ENCODE data around the gene GFPT2.

Gene GFPT2

DNA sequence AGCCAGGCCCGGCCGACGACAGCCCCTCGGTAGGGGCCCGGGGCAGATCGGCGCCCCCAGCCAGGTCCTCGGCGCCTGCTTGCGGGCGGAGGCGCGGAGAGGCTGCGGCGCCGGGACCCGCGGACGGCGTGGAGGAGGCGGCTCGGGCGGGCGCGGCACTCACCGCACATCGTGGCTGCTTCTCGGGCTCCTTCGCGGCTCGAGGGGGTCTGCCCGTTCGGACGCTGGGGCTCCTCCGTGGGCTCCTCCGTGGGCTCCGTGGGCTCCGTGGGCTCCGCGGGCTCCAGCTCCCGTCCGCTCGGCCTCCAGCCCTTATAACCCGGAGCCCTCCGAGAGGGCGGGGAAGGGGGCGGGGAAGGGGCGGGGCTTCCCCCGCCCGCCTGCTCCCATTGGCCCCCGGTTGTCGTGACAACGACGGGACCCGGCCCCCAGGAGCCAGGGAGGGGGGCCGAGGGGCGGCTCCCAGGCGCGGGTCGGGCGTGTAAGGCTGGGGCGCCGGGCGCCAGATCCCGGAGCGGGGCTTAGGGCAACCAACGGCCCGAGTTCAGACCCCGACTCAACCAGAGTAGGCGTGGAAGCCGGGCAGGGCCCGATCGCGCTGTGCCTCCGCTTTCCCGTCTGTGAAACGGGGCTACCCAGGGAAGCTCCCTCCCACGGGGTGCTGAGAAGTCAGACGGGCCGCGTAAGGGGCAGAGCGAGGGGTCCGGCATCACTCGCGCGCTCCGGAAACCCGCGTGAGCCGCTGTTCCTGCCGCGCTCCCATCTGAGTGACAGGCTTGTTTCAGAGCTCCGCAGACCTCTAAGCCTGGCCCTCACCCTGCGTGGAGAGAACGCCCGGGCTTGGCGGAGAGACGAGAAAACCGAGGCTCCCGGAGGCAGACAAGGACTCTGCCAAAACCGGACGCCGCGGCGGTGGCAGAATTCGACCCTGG lies at the start of gene GFPT2:
Gene GFPT2 (minus strand): TSS at position 289 of the 932 bp plus-strand sequence. CDS start 119 bp downstream, at position 170.
- DNase-seq = peak; percentile 49

DNA sequence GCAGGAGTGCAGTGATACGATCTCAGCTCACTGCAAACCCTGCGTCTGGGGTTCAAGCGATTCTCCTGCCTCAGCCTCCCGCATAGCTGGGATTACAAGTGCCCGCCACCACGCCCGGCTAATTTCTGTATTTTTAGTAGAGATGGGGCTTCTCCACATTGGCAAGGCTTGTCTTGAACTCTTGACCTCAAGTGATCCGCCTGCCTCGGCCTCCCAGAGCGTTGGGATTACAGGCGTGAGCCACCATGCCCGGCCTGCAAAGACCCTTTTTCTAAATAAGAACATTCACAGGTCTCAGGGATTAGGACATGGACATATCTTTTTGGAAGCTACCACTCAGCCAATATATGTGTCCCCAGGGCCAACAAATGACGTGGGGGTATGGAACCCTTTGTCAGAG lies 49.6 kb upstream of the GFPT2 start:
- no peak for DNase-seq

DNA sequence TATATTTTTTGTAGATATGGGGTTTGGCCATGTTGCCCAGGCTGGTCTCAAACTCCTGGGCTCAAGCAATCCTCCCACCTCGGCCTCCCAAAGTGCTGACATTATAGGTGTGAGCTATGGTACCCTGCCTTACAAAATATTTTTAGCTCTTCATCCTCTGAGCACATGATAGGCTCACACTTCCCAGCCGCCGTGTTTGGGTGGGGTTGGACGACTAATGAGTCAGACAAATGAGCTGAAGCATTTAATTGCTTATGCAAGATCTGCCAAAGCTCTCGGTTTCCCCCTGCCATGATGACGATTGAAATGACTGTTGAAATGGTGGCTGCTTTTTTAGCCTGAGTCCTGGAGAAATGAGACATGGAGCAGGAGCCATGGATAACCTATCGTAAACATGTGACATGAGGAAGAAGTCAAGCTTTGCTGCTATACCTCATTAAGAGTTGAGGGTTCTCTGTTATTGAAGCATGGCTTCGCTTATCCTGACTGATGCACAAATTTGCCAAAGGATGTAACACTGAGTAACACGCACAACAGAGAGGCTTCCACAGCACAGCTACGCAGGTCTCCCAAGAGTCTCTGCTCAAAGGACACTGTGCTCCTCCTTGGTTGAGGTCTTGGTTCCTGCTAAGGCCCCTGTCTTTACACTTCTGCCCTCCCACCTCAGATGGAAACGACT lies 48.2 kb upstream of the GFPT2 start:
- no peak for DNase-seq

DNA sequence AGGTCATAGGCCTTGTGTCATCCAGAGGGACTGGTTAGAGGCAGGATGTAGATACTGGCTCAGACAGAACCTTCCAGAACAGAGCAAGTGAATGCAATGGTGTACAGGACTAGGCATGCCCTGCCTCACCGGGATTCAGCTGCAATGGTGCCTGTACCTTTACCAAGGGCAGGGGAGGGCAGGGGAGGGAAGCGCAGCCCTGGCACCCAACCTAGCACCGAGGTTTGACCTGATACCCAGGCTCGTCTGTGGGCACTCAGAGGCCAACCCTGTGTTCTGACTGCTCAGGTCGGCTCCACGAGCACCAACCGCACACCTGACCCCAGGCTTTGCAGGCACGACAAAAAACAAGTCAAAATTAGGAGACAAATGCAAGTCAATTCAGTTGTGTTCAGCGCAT lies 47.3 kb upstream of the GFPT2 start:
- DNase-seq = no peak

DNA sequence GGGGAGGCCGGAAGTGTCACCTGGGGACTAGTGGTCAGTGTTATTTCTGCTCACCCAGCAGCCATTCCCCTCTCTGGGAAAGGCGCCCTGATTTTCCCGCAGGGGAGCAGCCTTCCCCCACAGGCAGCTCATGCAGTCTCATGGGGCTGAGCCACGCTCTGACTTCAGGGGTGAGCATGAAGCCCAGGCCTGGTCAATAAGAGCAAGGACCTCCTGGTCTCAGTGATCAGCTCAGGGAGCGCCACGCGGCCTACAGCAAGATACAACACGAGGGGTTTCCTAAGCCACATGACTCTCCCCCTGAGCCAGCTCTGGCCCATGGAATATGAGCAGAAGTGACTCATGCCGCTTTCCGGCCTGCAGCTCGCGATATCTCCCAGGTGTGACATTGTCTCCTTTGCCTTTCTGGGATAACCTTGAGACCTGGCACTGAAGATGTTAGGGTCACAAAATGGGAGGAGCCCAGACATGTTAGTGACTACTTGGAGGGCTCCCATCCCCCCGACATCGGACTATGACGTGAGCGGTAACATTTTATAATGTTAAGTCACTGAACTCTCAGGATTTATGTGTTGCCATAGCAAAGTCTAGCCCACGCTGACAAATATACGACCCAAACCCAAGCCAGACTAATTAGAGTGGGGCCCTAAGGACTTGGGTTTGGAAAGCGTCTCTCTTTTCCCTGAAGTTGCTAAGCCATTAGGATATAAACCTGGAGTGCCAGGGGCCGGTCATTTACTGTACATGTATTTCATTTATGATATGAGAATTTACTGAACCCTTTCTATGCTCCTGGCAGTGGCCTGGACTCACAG lies 46.5 kb upstream of the GFPT2 start:
- no peak for DNase-seq

DNA sequence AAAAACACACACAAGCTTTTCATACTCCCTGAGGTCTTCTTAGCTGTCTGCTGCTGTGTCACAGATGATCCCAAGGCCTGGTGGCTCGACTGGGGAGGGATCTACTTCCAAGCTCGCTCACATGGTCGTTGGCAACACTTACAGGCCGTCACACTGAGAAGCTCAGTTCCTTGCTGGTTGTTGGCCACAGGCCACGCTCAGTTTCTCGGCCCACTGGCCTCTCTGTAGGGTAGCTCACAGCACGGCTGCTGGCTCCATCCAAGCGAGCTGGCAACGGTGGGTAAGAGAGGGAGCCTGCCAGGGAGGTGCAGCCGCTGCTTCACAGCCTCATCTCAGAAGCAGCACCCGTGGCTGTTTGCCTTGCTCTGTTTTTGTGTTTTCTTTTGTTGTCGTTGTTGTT lies 43.8 kb upstream of the GFPT2 start:
- DNase-seq = no peak

DNA sequence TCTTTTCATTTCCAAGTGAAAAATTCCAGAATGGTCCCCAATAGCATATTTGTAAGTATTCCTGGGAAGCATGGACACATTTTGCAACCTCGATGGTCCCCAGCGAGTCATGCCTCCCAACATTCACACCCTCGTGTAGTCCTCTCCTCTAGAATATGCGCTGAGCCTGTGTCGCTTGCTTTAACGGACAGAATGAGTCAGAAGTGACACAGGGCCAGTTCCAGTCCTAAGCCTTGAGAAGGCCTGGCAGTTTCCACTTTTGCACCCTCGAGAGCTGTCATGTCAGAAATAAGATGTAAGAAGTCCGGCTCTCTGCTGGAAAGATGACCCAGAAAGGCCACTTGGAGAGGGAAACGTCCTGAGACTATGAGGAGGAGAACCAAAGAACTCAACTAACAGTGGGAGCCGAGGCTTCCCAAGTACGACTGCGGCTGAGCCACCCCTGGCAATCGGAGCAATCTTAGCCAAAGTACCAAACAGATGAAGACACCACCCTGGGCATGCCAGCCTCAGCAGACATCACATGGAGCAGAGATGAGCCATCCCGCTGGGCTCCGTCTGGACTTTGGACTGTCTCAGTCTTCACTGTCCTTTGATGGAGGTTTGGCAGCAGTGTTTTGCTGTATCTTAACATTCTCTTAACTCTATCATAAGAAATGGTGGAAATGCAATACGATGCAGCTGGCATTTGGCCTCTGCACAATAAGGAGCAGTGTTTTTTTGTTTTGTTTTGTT lies 42.6 kb upstream of the GFPT2 start:
- no peak for DNase-seq

DNA sequence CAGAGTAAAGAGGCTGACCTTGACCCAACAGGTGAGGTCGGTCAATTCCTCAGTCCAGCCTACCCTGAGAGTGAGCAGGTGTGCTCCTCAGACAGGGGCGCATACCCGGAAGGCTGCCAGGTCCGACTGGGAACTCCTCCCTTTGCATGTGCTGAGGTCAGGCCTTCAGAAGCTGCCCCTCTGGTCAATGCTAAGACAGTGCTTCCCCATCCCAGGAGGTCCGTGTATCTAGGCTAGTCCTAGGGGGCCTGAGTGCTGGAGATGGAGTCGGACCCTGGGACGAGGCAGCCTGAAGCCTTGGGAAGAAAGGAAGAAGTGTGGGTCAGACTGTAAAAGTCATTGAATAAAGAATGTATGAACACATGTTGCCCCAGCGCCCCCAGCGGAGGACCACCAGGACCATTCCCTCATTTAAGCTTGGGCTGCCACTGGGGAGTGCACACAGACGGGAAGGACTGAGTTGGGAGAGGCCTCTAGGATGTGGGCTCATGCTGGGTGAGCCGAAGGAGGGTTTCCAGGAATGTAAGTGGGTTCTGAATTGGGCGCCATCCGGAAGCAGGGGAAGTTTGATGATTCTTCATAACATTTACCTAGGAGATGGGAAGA lies 41.0 kb upstream of the GFPT2 start:
- DNase-seq = no peak

DNA sequence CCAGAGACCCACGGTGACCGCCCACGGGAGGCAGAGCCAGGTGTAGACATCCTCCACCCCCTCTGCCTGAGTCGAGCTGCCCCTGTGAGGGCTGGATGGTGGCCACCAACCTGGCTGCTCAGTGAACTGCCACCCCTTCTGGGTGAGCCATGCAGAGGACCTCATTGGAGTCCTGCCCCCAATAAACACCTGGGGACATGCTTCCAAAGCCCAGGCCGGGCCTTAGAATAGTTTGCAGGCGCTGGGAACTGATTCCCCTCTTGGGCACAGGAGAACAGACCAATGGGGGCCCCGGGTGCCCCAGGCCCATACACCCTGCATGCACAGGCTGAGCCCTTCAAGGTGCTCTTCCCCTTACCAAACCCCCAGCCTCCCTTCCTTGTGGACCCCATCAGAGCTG lies 38.1 kb upstream of the GFPT2 start:
- no peak for DNase-seq

DNA sequence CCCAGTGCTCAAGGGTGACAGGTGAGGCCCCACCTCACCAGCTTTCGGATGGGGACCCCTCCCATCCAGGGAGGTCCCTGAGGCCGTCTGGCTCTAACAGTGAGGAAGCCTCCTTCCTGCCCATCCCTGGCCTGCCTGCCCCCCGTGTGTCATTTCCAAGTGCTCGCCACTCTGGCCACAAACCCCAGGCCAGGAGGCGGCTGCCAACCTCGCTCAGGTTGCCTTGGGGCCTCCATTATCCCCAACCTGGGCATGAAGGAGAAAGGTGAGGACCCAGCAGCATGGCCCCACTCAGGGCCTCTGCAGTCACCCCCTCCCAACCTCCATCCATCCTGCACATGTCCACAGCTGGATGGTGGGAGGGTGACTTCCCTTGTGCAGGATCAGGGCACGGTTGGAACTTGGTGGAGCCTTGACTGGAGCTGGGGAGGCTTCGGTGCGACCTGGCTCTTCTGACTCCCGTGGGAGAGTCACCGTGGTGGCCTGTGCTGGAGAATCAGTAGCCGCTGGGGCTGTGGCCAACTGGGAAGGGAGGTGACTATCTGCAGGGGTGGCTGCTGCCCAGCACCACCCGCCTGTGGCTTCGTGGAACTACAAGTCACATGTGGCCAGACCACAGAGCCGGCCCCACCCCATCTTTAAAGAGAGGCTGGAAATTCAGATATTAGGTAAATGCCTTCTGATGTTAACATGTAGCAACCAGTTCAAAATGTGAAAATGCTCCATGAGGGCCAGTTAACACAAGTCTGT lies 37.5 kb upstream of the GFPT2 start:
- DNase-seq = no peak

DNA sequence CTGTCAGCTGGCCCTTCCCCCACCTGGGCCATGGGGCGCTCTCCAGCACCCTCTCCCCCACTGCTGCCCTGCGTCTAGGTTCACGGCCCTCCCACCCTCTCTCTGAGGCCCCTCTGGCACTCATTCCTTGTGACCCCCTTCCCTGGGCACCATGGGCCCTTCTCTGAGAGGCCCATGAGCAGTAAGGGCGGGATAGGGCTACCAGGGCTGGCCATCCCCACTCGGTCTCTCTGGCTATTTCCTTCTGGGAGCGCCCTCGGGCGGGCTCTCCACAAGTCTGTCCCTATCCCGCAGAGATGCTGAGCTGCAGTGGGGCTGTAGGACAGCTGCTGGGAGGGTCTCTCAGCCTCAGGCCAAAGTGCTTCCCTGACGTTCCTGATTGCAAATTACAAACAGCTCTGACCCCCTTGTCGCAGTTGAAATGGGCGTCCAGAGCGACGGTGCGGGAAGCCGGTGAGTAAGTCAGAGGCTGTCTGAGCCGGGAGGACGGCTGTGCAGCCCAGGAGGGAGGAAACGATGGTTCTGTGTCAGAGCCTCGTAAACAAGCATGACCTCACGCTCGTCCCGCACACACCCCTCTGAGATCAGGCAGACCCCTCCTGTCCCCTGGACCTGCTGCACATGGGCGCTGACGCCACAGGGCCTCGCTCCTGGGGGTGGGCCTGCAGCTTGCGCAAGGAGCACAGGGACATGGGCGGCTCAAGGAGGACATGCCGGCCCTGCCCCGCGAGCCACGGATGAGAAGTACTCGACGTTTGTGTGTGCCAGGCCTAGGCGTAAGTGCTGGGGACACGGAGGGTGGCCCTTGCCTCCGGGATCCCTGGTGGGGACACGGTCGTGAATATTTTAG lies 36.3 kb upstream of the GFPT2 start:
- DNase-seq = no peak

DNA sequence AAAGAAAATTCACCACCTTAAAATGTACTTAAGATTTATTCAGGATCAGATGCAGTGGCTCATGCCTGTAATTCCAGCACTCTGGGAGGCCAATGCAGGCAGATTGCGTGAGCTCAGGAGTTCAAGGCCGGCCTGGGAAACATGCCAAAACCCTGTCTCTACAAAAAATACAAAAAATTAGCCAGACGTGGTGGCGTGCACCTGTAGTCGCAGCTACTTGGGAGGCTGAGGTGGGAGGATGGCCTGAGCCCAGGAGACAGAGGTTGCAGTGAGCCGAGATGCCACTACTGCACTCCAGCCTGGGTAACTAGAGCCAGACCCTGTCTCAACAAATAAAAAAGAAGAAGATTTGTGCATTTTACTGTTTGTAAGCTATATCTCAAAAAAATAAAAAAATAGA lies 34.7 kb upstream of the GFPT2 start:
- DNase-seq = no peak

DNA sequence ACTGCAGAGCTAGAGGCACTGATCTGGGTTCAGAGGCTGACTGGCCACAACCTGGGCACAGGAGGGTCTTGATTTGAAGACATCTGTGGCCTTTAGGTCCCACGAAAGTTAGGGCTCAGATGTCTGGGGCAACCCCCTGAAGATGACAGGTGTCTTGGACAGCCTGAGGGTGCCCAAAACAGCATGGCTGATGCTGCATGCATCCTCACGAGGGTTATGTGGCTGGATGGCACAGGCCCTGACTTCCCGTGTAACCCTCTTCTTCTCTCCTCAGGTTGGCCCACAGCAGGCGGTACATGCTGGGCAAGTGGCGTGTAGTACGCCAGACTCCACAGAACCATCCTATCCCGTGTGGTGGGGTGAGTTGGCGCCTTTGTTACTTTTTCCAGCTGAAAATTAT lies 29.8 kb upstream of the GFPT2 start:
- no peak for DNase-seq

DNA sequence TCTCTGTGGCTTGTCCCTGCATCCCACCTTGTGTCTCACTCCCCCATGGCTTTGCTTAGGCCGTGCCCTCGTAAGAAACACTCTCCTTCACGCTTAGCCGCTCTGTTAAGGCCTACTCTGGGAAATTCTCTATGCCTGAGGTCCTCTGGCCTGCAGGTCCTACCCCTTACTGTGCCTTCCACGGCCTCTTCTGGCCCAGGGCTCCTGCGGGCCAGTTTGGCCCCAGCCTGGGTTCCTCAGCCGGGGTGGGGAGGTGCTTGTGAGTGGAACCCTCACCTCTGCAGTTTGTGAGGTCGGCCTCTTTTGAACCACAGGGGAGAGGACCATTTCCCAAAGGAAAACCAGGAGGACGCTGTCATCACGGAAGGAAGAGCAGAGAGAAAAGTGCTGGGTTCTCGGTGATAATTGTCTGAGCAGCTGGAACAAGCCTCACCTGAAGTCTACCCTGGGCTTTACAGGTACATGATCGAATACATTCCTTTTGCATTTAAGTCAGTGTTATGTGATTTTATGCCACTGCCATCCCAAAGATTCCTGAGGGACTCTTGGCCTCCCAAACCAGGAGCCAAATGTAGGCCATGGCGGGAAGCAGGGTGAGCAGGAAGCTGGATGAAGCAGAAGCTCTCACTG lies 28.8 kb upstream of the GFPT2 start:
- DNase-seq = no peak

DNA sequence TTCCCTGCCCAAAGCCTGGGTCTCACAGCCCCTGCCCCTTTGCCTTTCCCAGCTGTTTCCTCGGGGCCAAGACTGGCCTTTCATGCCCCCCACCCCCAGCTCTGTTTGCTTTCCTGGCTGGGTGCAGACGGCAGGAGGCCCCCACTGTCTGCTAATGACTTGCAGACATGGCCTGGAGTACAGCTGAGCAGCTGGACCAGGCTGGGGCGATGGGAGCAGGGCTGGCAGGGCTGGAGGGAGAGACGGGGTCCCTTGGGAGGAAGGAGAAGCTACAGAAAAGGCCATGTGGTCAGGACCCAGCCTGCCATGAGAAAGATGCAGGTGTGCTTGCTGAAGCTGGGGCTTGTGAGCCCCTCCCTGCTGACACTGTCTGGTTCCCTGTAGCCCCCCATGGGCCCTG lies 28.3 kb upstream of the GFPT2 start:
- no peak for DNase-seq

DNA sequence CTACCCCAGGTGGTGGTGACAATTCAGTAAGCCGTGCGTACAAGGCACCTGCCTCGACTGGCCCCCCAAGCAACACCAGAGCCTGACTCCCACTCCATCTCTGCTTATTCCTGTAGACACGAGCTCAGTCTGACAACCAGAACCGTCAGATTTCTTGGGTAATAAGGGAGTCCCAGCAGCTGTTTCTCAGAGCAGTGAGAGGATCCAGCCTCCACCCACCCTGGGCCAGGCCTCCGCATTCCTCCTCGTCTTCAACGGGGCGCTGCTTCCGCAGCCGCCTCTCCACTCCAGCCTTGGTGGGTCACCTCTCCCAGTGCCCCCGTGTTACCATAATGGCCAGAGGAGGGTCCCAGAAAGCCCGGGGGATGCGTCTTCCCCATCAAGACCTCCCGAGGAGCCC lies 27.7 kb upstream of the GFPT2 start:
- no peak for DNase-seq

DNA sequence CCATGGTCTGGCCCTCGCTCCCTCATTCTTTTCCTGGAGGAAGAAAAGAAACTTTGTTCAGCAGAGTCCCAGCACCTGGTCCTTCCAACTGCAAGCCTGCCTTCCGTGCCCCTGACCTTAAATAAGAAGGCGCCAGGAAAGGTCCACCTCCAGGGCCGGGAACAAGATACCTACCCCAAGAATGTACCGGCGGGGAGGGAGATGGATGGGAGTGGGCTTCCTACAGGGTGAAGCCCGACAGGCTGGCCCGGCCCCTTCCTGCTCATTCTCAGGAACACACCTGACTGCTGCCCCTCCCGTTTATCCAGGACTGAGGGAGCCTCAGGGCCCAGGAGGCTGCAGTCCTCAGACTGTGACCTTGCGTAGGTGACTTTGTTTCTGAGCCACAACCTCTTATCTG lies 27.3 kb upstream of the GFPT2 start:
- DNase-seq = no peak

DNA sequence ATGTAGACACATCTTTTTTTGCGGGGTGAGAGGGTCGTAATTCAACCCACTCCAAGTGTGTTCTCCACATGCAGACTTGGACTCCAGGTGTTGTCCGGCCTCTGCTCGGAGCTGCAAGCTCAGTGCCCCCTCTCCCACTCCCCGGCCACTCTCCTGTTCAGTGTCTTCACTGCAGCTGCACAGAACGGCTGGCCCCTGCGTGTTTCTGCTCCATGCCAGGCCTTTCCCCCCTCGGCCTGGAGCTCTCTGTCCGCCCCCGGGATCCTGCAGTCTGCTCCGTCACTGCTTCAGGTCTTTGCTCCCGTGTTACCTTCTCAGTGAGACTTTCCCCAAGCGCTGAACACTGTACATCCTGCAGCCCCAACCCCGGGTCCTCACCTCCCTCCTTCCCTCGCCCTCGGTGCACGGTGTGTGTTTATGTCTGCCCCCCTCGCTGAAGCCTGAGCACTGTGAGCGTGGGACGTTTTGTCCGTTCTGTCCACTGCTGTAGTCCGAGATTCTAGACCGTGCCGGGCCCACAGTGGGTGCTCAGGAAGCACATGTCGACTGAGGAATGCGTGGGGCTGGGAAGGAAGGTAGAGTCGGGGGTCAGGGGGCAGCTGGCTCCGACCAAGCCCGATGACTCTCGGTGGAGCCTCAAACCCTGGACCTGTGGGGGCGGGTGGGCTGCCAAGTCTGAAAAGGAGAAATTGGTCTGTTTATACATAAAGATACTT lies 26.4 kb upstream of the GFPT2 start:
- no peak for DNase-seq
